NCI-H1417 treated with DMSO at 0.1 percent for 48 hours (cell line): ENCODE results near the gene XPO4.
"Not testable (repeated sequence)": the region's sequence is repeated elsewhere in the genome, so short reads cannot be mapped to it uniquely, and the experiment has no call there.

ENCODE experiments used
- DNase-seq: peaks from one replicate; lab custom pipeline; 2025; lab: John Stamatoyannopoulos, UW

The XPO4 gene

GRCh38 chr13:20787180-20787579 lies 115.4 kb downstream of the XPO4 start:
- DNase-seq, result no peak

- DNase-seq, result no peak
Measured at GRCh38 chr13:20782116-20782708, 120.3 kb downstream of the XPO4 start.

- no peak for DNase-seq
Measured at GRCh38 chr13:20780317-20780716, 122.2 kb downstream of the XPO4 start.

DNA sequence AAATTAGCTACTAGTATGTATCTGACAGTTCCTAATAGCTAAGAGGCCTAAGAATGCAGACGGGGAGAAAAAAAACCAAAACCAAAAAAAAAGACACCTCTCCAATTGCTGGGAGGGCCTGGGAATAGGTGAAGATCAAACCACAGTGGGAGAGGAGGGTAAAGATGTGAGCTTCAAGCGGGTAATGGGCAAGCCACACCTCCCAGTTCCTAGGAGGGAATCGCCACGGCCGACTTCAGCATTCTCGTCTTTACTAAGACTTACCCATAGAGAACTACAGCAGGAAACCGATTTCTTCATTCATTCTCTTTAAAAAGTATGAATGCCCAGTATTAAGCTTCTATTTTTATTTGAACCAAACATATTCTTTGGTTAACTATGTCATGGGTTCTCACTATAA lies 123.1 kb downstream of the XPO4 start:
- DNase-seq, result no peak

GRCh38 chr13:20778311-20778710 lies 124.2 kb downstream of the XPO4 start:
- no peak for DNase-seq

GRCh38 chr13:20776751-20777150 lies 125.8 kb downstream of the XPO4 start:
- DNase-seq, result no peak

DNA sequence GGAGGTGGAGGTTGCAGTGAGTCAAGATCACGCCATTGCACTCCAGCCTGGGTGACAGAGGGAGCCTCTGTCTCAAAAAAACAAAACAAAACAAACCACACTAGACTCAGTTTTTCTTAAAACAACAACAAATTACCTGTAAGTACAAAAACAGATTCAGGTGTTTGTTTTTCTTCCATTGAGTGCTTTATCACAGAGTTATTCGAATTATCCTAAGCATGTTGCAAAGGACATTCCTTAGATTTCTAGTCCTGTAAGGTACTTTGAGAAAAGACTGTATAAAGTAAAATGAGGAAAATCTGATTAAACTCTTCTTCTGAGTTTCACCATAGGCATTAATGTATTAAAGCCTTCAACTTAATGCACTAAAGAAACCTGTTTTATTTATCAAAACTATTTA lies 126.6 kb downstream of the XPO4 start:
- no peak for DNase-seq

GRCh38 chr13:20774746-20775145 lies 127.8 kb downstream of the XPO4 start:
- no peak for DNase-seq

DNA sequence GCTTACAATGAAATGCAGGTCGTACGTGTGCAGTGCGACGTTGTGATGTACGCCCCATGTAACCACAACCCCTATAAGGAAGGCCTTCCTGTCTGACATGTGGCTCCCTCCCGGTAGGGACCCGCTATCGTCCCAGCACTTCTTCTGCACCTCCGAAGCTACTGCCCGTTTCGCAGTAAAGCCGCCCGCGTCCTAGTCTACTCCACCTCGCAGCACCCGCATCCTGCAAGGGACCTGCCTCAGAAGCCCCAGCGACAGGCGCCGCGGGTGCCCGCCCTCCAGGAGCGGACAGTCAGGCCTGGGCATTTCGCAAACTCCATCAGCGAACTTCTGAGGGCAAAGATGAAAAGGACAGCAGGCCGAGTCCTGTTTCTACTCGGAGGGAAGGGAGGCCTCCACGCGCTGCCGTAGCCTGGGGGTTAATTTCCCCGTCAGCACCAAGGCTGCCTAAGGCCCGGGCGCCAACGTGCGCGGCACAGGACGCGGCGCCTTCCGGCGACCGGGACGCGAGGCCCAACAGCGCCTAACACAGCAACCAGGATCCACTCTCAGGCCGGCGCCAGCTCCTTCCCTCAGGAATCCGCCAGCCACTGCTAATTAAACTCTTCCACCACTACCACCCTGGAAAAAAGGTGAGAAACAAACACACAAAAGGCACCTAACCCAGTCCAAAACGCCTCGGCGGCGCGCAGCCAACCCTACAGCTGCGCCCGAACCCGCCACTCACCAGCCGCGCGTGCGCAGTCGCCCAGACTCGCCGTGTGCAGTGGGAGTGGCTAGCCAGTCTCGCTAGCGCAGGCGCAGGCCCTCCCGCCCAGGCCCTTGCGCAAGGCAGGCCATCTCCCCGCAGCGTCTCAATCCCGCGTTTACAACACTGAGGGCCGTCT lies 129.1 kb downstream of the XPO4 start, which contains the start of gene EEF1AKMT1:
Gene EEF1AKMT1, minus strand, starts transcription at position 768 of the 887 bp plus-strand sequence. CDS start 16,363 bp downstream, outside the sequence.
- peak; percentile 48 for DNase-seq

DNA sequence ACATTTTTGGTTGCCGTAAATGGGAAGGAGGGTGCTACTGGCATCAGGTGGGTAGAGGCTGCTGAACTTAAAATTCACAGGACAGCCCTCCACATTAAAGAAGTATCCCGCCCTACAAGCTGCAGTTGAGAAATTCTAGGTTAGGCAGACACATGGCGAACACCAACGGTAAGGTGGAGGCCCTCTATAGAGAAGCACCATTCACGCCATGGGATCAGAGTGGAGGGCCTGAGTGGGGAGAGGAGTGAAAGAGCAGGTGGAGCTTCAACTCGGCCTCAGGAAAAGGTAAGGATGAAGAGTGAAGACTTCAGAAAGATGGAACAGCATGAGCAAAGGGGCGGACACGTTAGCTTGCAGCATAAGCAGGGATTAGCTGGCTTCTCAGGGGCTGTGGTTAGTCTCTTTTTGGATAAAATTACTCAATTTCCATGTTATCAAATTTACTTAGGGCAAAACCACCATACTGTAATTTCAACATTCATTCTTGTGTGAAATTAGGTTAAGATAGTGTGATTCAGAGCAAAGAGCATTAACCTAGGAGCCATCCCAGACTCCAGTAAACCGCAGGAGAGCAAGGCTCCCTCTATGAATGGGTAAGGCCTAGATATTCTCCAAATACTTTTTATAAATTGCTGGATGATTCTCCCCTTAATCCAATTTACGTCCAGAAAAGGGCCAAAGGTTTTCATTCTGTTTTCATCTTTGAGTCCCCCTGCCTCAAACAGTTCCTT lies 130.0 kb downstream of the XPO4 start:
- no peak for DNase-seq

- no peak for DNase-seq
Measured at GRCh38 chr13:20769834-20770233, 132.7 kb downstream of the XPO4 start.

GRCh38 chr13:20769091-20769490 lies 133.5 kb downstream of the XPO4 start:
- no peak for DNase-seq

GRCh38 chr13:20767309-20767943 lies 135.1 kb downstream of the XPO4 start:
- DNase-seq, result no peak

GRCh38 chr13:20760872-20761271 lies 141.7 kb downstream of the XPO4 start:
- DNase-seq, result no peak

DNA sequence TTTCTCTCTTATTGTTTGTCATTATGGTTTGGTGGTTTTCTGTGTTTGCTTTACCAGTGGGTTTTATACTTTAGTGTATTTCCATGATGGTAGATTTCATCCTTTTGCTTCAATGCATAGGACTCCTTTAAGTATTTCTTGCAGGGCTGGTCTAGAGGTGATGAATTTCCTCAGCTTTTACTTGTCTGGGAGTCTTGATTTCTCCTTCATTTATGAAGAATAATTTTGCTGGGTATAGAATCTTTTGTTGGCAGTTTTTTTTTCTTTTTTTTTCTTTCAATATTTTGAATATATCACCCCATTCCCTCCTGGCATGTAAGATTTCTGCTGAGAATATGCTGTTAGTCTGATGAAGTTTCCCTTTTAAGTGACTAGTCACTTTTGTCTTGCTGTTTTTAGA lies 148.5 kb downstream of the XPO4 start:
- DNase-seq, result no peak

- no peak for DNase-seq
Measured at GRCh38 chr13:20749377-20749776, 153.2 kb downstream of the XPO4 start.

- not testable (repeated sequence) for DNase-seq
Measured at GRCh38 chr13:20743830-20744404, 158.6 kb downstream of the XPO4 start.

- no peak for DNase-seq
Measured at GRCh38 chr13:20740021-20740420, 162.5 kb downstream of the XPO4 start.

DNA sequence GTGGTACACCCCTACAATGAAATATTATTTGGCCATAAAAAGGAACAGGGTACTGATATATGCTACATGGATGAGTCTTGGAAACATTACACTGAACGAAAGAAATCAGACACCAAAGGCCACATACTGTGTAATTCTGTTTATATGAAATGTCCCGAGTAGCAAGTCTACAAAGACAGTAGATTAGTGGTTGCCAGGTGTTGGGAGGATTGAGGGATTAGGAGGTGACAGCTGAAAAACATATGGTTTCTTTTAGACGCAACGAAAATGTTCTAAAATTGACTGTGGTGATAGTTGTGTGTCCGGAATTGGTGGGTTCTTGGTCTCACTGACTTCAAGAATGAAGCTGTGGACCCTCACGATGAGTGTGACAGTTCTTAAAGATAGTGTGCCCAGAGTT lies 163.9 kb downstream of the XPO4 start:
- no peak for DNase-seq

GRCh38 chr13:20729633-20730585 lies 172.6 kb downstream of the XPO4 start:
- no peak for DNase-seq
